GM11168 (cell line): Measurements from ENCODE around the gene CASR.
"Not testable (repeated sequence)": the region's sequence is repeated elsewhere in the genome, so short reads cannot be mapped to it uniquely, and the experiment has no call there.

Experiments used
- in situ Hi-C: fragments of 300-500 bp; cut with MboI; formaldehyde crosslinking; loops from one replicate; pipeline ENCODE4 v1.12.0; 2022; ENCODE audit warnings: low sequenced_read_pairs; ENCODE audit not compliant: unreplicated experiment

Gene CASR, protein sequence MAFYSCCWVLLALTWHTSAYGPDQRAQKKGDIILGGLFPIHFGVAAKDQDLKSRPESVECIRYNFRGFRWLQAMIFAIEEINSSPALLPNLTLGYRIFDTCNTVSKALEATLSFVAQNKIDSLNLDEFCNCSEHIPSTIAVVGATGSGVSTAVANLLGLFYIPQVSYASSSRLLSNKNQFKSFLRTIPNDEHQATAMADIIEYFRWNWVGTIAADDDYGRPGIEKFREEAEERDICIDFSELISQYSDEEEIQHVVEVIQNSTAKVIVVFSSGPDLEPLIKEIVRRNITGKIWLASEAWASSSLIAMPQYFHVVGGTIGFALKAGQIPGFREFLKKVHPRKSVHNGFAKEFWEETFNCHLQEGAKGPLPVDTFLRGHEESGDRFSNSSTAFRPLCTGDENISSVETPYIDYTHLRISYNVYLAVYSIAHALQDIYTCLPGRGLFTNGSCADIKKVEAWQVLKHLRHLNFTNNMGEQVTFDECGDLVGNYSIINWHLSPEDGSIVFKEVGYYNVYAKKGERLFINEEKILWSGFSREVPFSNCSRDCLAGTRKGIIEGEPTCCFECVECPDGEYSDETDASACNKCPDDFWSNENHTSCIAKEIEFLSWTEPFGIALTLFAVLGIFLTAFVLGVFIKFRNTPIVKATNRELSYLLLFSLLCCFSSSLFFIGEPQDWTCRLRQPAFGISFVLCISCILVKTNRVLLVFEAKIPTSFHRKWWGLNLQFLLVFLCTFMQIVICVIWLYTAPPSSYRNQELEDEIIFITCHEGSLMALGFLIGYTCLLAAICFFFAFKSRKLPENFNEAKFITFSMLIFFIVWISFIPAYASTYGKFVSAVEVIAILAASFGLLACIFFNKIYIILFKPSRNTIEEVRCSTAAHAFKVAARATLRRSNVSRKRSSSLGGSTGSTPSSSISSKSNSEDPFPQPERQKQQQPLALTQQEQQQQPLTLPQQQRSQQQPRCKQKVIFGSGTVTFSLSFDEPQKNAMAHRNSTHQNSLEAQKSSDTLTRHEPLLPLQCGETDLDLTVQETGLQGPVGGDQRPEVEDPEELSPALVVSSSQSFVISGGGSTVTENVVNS

DNA sequence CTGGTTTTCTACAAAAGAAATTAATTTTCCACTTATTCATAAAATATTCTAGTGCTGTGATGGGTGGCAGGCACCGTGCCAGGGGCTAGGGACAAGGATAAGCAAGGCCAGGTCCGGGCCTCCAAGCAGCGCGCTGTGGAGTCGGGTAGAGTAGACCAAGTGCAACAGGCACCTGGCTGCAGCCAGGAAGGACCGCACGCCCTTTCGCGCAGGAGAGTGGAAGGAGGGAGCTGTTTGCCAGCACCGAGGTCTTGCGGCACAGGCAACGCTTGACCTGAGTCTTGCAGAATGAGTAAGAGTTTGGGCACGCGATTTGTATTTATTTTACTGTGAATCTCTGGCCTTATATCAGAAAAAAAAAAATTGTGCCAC lies at the start of gene CASR:
Gene CASR, plus strand, starts transcription at position 148 of the 372 bp plus-strand sequence. CDS start 70,522 bp downstream, outside the sequence.
- in situ Hi-C loops: no loop called here

DNA sequence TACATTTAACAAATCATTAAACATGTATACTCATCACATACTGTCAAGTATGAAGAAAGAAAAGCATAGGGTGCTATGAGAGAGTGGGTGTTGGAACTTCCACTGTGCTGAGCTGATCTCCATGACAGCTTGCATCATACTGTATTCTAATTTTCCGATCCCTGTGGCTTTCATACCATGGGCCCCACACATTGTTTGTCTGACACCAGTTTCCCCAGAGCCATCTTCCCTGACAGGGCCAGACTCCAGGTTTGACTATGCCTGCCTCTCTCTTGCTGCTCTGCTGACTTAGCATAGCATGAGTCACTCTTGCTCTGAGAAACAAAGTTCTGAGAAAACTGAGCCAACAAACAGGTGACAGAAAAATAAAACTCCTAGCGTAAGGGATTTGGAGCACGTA lies 37.0 kb upstream of the CASR start:
- in situ Hi-C loops: no loop called here

DNA sequence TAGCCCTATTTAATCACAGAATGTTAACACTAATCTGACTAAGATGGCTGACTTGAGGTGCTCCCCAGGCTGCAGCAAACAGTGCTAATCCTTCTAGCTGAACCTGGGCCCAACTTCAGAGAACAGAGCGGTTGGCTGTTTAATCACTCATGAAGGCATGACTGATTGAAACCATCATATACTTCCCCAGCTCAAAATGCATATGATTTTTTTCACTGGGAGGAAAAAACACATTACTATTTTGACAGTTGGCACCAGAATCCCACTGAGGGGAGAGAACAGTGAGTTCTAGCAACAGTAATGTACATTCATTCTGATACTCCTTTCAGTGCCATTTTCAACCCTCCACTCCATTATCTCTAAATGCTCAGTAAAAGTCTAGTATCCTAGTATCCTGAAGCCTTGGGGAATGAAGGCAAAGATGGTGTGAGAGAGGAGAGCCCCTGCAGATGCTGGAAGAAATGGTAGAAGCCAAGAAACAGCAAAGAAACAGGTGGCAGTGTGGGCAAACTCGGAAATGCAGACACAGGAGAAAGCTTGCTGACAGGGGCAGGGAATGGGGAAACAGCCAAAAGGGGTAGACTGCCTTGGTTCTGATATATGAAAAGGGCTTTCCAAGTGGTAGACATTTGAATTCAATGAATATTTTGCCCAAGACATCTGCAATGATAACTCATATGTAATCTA lies 34.4 kb upstream of the CASR start:
- in situ Hi-C loops: no loop called here

DNA sequence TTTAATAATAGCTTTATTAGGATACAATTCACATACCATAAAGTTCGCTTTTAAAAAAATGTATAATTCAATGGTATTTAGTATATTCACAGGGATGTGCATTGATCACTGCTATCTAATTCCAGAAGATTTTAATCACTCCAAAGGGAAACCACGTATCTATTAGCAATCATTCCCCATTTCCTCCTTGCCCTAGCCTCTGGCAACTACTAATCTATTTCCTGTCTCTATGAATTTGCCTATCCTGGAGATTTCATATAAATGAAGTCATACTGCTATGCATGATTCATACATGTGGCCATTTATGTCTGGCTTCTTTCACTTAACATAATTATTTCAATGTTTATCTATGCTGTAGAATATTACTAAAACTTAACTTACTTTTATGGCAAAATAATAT lies 32.0 kb upstream of the CASR start:
- in situ Hi-C loops: no loop called here

- in situ Hi-C loops: not testable (repeated sequence)
Measured at GRCh38 chr3:122164983-122165382, 18.5 kb upstream of the CASR start.

DNA sequence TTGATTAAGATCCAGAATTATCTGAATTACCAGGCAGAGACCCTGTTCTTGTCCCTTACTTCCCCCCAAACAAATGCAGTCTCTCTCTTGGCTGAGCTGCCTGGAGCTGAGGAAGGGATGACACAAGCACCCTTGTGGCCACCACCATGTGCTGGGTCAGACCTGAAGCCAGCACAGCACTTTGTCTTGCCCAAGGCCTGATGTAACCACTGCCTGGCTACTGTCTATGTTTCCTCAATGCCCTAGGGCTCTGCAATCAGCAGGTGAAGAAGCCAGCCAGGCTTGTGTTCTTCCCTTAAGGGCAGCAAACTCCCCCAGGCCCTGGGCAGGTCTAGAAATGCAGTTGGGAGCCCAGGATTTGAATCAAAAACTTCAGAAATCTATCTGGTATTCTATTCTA lies 15.8 kb upstream of the CASR start:
- in situ Hi-C loops: no loop called here

GRCh38 chr3:122168044-122168443 lies 15.4 kb upstream of the CASR start:
- in situ Hi-C loops: no loop called here

GRCh38 chr3:122169911-122170310 lies 13.6 kb upstream of the CASR start:
- in situ Hi-C loops: no loop called here

DNA sequence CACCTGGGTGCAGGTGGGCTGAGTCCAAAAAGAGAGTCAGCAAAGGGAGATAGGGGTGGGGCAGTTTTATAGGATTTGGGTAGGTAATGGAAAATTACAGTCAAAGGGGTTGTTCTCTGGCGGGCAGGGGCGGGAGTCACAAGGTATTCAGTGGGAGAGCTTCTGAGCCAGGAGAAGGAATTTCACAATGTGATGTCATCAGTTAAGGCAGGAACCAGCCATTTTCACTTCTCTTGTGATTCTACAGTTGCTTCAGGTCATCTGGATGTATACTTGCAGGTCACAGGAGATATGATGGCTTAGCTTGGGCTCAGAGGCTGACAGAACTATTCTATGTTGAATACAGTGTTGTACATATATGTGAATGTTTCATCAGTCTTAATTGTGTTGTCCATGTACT lies 12.1 kb upstream of the CASR start:
- in situ Hi-C loops: not testable (repeated sequence)

DNA sequence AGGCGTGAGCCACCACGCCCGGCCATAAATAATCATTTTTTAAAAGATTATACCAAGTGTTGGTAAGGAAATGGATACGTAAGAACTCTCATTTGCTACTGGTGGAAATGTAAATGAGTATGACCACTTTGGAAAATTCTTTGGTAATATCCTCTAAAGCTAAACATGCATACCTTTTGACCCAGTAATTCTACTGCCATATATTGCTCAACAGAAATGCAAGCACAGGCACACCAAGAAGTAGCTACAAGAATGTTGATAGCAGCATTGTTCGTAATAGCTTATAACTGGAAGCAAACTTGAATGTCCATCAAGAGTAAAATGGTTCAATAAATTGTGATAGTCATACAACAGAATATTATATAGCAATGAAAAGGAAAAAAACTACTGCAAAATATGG lies 4.8 kb upstream of the CASR start:
- in situ Hi-C loops: no loop called here

GRCh38 chr3:122183893-122184590 lies 574 bp downstream of the CASR start:
- in situ Hi-C loops: no loop called here

GRCh38 chr3:122184591-122184929 lies 1.1 kb downstream of the CASR start:
- in situ Hi-C loops: no loop called here

GRCh38 chr3:122186372-122186771 lies 2.9 kb downstream of the CASR start:
- in situ Hi-C loops: no loop called here

- in situ Hi-C loops: no loop called here
Measured at GRCh38 chr3:122188737-122189136, 5.3 kb downstream of the CASR start.

GRCh38 chr3:122189357-122189756 lies 5.9 kb downstream of the CASR start:
- in situ Hi-C loops: no loop called here

GRCh38 chr3:122190525-122190924 lies 7.1 kb downstream of the CASR start:
- in situ Hi-C loops: no loop called here

GRCh38 chr3:122198966-122199365 lies 15.5 kb downstream of the CASR start:
- in situ Hi-C loops: no loop called here

GRCh38 chr3:122199552-122199951 lies 16.1 kb downstream of the CASR start:
- in situ Hi-C loops: no loop called here

- in situ Hi-C loops: no loop called here
Measured at GRCh38 chr3:122200661-122201060, 17.2 kb downstream of the CASR start.

GRCh38 chr3:122201476-122201875 lies 18.0 kb downstream of the CASR start:
- in situ Hi-C loops: not testable (repeated sequence)
